ENCODE results near the gene PGGHG.
"Not testable (repeated sequence)": the region's sequence is repeated elsewhere in the genome, so short reads cannot be mapped to it uniquely, and the experiment has no call there.

Gene PGGHG

DNA sequence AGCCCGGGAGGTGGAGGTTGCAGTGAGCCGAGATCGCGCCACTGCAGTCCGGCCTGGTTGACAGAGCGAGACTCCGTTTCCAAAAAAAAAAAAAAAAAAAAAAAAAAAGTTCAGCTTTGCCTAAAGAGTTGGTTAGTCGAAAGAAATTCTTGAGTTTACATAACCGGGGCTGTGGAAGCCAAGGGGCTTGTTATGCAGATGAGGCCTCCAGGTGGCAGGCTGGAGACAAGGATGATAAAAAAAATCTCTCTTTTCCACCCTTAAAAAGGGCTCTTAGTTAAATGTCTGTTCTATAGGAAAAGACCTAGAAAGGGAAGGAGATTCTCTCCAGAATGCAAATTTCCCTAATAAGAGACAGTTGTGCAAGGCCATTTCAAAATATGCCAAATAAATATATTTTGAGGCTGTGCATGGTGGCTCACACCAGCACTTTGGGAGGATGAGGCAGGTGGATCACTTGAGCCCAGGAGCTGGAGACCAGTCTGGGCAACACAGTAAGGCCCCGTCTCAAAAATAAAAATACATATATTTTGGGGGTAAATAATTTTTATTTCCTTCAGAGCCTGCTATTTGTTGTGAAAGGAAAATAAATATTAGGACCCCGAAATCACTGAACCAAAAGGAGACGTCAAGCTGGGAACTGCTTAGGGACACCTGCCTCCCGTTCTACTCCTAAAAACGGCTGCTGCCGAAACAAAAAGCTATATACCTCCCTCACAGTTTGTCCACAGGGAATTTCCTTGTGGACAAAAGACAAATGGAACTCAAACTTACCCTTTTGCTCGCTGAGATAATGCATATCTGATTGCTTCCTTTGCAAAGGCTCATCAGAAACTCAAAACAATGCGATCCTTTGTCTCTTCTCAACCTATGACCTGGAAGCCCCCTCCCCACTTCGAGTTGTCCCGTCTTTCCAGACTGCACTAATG, 16.3 kb downstream of the PGGHG start:
- Histone ChIP-seq H3K36me3 (ENCODE audit: control insufficient read depth in 2 of 2, insufficient read depth in 2 of 2, low read length in 2 of 2) (no peaks in the 10 kb centered on the region), H3K27ac (ENCODE audit: low read length) (peak overlapping the region; percentile 84), H3K4me1 (ENCODE audit: control insufficient read depth, insufficient read depth, low read length) (peaks cover 21% of the 10 kb centered on the region), H3K9ac (ENCODE audit: low read length in 2 of 2) (no peak overlapping the region), H3K4me3 (ENCODE audit: low read length in 2 of 2) (no peak overlapping the region), H3K27me3 (ENCODE audit: control insufficient read depth in 1 of 2, insufficient read depth in 2 of 2, low read length in 2 of 2) (peaks cover 2% of the 10 kb centered on the region in 2 donors), H3K9me3 (ENCODE audit: control insufficient read depth in 2 of 2, low read length in 2 of 2) (no peaks in the 10 kb centered on the region)

DNA sequence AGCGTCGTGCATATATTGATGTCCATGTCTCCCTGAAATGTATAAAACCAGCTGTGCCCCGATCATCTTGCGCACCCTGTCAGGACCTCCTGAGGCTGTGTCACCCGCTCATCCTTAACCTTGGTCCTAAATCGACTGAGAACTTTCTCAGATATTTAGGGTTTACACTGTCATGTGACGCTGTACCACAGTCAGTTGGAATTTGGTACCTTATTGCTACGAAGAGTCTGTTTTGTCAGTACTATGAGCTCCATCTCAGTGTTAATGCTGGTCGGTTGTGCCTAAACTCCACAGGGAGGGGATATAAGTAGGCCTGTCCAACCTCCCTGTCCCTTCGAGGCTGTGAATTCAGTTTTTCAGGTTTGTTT, 16.9 kb downstream of the PGGHG start:
- Histone ChIP-seq H3K27me3 (ENCODE audit: control insufficient read depth in 1 of 2, insufficient read depth in 2 of 2, low read length in 2 of 2) (no peaks in the 10 kb centered on the region), H3K36me3 (ENCODE audit: control insufficient read depth in 2 of 2, insufficient read depth in 2 of 2, low read length in 2 of 2) (no peaks in the 10 kb centered on the region), H3K4me3 (ENCODE audit: low read length in 2 of 2) (no peak overlapping the region), H3K27ac (ENCODE audit: low read length) (peak overlapping the region; percentile 84), H3K4me1 (ENCODE audit: control insufficient read depth, insufficient read depth, low read length) (peaks cover 20% of the 10 kb centered on the region), H3K9ac (ENCODE audit: low read length in 2 of 2) (no peak overlapping the region), H3K9me3 (ENCODE audit: control insufficient read depth in 2 of 2, low read length in 2 of 2) (no peaks in the 10 kb centered on the region)

DNA sequence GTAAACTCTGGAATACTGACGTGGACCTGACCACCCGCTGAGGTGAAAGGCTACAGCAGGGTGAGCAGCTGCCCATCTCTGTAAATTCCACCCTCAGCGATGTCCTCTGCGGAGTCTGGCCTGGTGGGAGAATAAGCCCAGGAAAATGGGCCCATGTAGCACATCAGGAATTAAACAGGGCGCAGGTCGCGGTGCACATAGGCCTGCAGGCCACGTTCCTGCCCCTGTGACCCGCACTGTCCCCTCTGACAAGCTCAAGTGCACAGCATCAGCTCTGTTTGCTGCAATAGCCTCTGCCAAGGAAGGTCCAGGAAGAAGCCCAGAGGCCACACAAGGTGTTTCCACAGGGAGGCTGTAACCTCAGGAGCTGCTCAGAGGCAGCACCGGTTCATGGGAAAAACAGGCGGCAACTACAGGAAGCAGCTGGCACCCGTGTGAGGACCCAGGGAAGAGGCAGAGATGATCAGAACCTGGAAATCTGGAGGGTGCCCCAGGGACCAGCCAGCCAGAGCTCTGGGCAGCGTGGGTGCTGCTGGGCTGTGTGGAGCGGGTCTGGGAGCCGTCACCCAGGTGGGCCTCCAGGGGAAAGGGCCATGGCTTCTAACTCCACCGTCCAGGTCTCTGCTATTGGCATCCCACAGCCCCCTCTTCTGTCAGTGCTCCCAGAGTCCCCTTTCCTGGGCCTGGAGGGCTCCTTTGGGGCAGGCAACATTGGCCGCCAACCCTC, 17.9 kb downstream of the PGGHG start:
- Histone ChIP-seq H3K36me3 (ENCODE audit: control insufficient read depth in 2 of 2, insufficient read depth in 2 of 2, low read length in 2 of 2) (no peaks in the 10 kb centered on the region), H3K9ac (ENCODE audit: low read length in 2 of 2) (no peak overlapping the region), H3K27ac (ENCODE audit: low read length) (peak overlapping the region; percentile 84), H3K4me3 (ENCODE audit: low read length in 2 of 2) (no peak overlapping the region), H3K9me3 (ENCODE audit: control insufficient read depth in 2 of 2, low read length in 2 of 2) (no peaks in the 10 kb centered on the region), H3K27me3 (ENCODE audit: control insufficient read depth in 1 of 2, insufficient read depth in 2 of 2, low read length in 2 of 2) (no peaks in the 10 kb centered on the region), H3K4me1 (ENCODE audit: control insufficient read depth, insufficient read depth, low read length) (peaks cover 23% of the 10 kb centered on the region)

DNA sequence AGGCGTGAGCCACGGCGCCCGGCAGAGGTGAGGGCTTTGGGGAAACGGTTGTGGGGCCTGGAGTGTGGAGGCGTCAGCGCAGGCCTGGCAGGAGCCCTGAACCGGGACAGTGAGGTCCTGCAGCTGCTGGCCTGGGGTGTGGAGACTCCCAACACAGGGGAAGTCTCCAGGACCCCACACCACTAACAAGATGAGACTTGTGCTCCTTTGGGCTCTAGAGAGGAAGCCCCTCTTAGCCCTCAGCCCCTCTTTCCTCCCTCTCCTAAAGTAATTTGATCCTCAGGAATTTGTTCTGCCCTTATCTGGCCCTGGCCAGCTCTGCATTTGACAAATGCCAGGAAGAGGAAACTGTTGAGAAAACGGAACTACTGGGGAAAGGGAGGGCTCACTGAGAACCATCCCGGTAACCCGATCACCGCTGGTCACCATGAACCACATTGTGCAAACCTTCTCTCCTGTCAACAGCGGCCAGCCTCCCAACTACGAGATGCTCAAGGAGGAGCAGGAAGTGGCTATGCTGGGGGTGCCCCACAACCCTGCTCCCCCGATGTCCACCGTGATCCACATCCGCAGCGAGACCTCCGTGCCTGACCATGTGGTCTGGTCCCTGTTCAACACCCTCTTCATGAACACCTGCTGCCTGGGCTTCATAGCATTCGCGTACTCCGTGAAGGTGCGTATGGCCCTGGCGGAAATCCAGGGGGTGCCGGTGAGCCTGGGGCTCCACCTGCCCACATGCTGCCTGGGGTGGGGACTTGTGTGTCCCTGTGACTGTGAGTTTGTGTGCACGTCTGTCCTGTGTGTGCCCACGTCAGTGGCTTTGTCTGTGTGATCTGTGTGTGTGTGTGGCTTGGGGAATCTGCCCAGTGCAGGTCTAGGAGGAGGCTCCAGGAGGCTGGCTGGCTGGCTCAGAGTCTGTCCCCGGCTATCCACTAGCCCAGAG, 19.1 kb downstream of the PGGHG start, which contains the start of gene IFITM2:
Gene IFITM2, plus strand, starts transcription at position 51 of the 943 bp plus-strand sequence. Its CDS starts 377 bp downstream, at position 428.
- not testable (repeated sequence) for H3K36me3 ChIP-seq (ENCODE audit: control insufficient read depth in 2 of 2, insufficient read depth in 2 of 2, low read length in 2 of 2); H3K9me3 ChIP-seq (ENCODE audit: control insufficient read depth in 2 of 2, low read length in 2 of 2); H3K27me3 ChIP-seq (ENCODE audit: control insufficient read depth in 1 of 2, insufficient read depth in 2 of 2, low read length in 2 of 2)
- Histone ChIP-seq H3K27ac (ENCODE audit: low read length) (peak within 1 kb of the TSS; percentile 84), H3K9ac (ENCODE audit: low read length in 2 of 2) (peak within 1 kb of the TSS; percentile 71 to 73), H3K4me1 (ENCODE audit: control insufficient read depth, insufficient read depth, low read length) (peaks cover 28% of the 10 kb centered on the region), H3K4me3 (ENCODE audit: low read length in 2 of 2) (peak within 1 kb of the TSS; percentile 54 to 78)

DNA sequence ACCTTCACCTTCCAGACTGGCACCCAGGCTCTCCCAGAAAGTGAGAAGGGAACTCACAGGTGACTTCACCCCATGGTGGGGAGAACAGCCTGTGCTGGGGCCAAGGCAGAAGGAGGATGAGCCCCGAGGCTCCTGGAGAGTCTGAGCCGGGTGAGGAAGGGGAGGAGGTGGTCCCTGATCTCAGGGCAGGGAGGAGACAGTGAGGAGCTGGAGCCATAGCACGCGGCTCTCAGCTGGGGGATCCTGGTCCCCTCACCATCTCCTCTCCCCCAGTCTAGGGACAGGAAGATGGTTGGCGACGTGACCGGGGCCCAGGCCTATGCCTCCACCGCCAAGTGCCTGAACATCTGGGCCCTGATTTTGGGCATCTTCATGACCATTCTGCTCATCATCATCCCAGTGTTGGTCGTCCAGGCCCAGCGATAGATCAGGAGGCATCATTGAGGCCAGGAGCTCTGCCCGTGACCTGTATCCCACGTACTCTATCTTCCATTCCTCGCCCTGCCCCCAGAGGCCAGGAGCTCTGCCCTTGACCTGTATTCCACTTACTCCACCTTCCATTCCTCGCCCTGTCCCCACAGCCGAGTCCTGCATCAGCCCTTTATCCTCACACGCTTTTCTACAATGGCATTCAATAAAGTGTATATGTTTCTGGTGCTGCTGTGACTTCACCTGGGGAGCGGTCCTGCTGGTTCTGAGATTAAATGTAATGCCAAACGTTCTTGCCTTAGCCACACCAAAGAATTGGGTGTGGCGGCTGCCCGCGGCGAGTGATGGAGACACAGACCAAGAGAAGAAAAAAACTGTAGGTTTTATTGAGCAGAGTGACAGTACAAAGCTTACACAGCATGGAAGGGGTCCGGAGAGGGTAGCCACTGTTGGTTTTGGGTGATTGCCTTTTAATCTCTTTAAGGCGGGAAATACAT, 20.1 kb downstream of the PGGHG start:
- Histone ChIP-seq H3K4me1 (ENCODE audit: control insufficient read depth, insufficient read depth, low read length) (peaks cover 33% of the 10 kb centered on the region), H3K27ac (ENCODE audit: low read length) (peak overlapping the region; percentile 84), H3K9ac (ENCODE audit: low read length in 2 of 2) (peak overlapping the region in 1 of 2 donors; percentile 71), H3K4me3 (ENCODE audit: low read length in 2 of 2) (peak overlapping the region; percentile 73 to 78)
- H3K9me3 ChIP-seq (ENCODE audit: control insufficient read depth in 2 of 2, low read length in 2 of 2); H3K27me3 ChIP-seq (ENCODE audit: control insufficient read depth in 1 of 2, insufficient read depth in 2 of 2, low read length in 2 of 2); H3K36me3 ChIP-seq (ENCODE audit: control insufficient read depth in 2 of 2, insufficient read depth in 2 of 2, low read length in 2 of 2): not testable (repeated sequence)

DNA sequence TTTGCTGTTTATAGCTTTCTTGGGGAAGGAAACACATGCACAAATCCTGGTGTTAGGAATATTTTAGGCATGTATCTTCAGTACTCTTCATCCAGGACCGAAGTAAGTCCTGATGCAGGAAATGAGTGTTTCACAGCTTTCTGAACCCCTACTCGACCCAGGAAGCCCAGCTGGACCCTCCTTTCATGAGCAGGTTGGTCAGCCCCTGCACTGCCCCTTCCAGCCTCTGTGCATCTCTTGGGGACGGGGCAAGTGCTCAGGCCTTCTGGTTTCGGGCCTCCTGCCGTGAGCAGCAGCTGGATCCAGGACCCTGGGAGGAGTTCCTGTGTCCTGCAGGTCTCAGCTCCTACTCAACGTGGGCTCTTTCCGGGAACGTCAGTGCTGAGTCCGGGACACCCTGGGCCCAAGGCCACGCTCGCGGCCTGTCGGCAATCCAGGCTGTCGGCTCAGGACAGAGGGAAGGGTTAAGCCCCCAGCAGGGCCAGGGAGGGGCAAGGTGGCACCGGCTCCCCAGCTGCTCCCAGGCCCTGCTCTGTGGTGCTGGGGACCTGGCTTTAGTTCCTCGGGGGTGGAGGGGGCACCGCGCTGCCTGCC, 21.1 kb downstream of the PGGHG start:
- peaks cover 34% of the 10 kb centered on the region for H3K4me1 ChIP-seq (ENCODE audit: control insufficient read depth, insufficient read depth, low read length)
- peak overlapping the region; percentile 84 for H3K27ac ChIP-seq (ENCODE audit: low read length)
- H3K4me3 ChIP-seq (ENCODE audit: low read length in 2 of 2): peak overlapping the region; percentile 73 to 78
- H3K9ac ChIP-seq (ENCODE audit: low read length in 2 of 2): peak overlapping the region; percentile 59 to 64
- H3K9me3 ChIP-seq (ENCODE audit: control insufficient read depth in 2 of 2, low read length in 2 of 2); H3K36me3 ChIP-seq (ENCODE audit: control insufficient read depth in 2 of 2, insufficient read depth in 2 of 2, low read length in 2 of 2); H3K27me3 ChIP-seq (ENCODE audit: control insufficient read depth in 1 of 2, insufficient read depth in 2 of 2, low read length in 2 of 2): not testable (repeated sequence)

DNA sequence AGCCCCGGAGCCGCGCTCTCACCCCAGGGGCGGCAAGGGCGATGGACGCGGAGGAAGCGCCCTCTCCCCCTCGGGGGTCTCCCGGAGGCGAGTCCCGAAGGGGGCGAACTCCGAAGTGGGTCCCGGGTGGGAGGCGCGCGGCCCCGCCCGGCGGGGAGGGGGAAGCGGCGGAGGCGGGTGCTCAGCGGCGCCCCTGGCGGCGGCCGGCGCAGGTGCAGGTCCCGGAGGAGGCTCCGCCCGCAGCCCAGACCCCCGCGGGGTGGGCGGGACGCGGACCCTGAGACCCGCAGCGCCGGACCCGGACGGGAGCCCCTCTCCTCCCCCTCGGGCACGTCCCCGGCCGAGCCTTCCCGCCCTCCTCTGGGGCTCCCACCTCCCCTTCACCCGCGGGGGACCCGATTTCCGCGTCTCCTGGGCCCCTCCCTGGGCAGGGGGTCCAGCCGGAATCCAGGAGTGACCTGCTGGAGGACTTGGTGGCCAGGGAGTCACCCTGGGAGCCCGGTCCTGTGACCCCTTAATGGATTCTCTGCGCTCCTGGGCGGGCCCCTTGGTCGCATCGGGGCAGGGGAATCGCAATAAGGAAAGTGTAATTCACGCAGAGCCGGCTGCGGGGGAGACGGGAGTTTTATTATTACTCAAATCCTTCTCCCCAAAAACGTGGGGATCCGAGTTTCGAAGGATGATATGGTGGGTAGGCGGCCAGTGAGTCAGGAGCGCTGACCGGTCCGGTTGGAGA, 22.3 kb downstream of the PGGHG start:
- H3K27ac ChIP-seq (ENCODE audit: low read length); H3K9me3 ChIP-seq (ENCODE audit: control insufficient read depth in 2 of 2, low read length in 2 of 2); H3K27me3 ChIP-seq (ENCODE audit: control insufficient read depth in 1 of 2, insufficient read depth in 2 of 2, low read length in 2 of 2); H3K36me3 ChIP-seq (ENCODE audit: control insufficient read depth in 2 of 2, insufficient read depth in 2 of 2, low read length in 2 of 2): not testable (repeated sequence)
- Histone ChIP-seq H3K9ac (ENCODE audit: low read length in 2 of 2) (peak overlapping the region in 1 of 2 donors; percentile 42), H3K4me3 (ENCODE audit: low read length in 2 of 2) (peak overlapping the region; percentile 35 to 49), H3K4me1 (ENCODE audit: control insufficient read depth, insufficient read depth, low read length) (peaks cover 31% of the 10 kb centered on the region)

DNA sequence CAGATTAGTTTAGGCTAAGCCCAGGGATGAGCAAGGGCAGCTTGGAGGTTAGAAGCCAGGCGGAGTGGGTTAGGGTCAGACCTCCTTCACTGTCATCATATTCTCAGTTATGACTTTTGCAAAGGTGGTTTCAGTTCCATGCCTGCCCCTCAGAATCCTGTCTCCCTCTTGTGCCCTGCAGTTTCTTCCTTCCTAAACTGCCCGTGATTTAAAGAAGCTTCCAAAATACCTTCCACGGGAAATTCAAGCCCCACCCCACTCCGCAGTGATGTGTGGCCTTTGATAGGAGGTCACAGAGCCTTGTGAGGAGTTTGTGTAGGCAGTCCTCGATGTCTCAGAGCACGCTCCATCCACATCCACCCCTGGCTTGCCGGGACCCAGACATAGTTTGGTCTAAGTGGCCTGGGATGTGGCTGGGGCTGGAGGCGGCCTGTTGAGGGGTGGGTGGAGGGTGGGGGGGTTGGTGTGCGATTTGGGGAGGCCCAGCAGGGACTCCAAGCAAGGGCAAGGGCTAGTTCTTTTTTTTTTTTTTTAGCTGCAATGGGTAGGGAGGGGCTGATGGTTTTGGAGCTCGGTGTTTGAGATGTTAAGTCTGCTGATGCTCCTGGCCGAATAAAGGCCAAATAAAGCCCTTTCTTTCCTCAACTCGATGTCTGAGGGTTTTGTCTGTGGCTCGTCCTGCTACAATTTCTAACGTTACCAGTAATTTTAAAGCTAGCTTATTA, 23.3 kb downstream of the PGGHG start:
- Histone ChIP-seq H3K4me1 (ENCODE audit: control insufficient read depth, insufficient read depth, low read length) (peaks cover 27% of the 10 kb centered on the region), H3K9me3 (ENCODE audit: control insufficient read depth in 2 of 2, low read length in 2 of 2) (no peaks in the 10 kb centered on the region), H3K9ac (ENCODE audit: low read length in 2 of 2) (no peak overlapping the region), H3K27ac (ENCODE audit: low read length) (no peak overlapping the region), H3K4me3 (ENCODE audit: low read length in 2 of 2) (peak overlapping the region; percentile 35 to 49), H3K27me3 (ENCODE audit: control insufficient read depth in 1 of 2, insufficient read depth in 2 of 2, low read length in 2 of 2) (peaks cover 2 to 16% of the 10 kb centered on the region in 2 donors), H3K36me3 (ENCODE audit: control insufficient read depth in 2 of 2, insufficient read depth in 2 of 2, low read length in 2 of 2) (no peaks in the 10 kb centered on the region)

All from stomach smooth muscle (tissue), 2 donors.